H9 (cell line): ENCODE measurements around the gene HTRA3. TPM values are rescaled to one million over a fixed set of nuclear protein-coding genes. Genes with fewer than 3 reads are reported as not detected.

Source experiments
- DNase-seq: peaks from one replicate; pipeline ENCODE4 v3.0.0-alpha.2; 2017
- H2AFZ ChIP-seq: one replicate; pipeline ENCODE4 v1.6.1; 2013; ENCODE audit warnings: mild to moderate bottlenecking, low read length, control low read depth, moderate library complexity
- H2AK5ac ChIP-seq: 2 replicates; pipeline ENCODE4 v1.6.1; 2013; ENCODE audit warnings: low read length, control low read depth, mixed read lengths; ENCODE audit not compliant: insufficient read length
- H2BK120ac ChIP-seq: one replicate; pipeline ENCODE4 v1.6.1; 2013; ENCODE audit warnings: low read depth, mild to moderate bottlenecking, low read length, control low read depth, inconsistent platforms; ENCODE audit not compliant: poor library complexity, severe bottlenecking
- H2BK12ac ChIP-seq: 2 replicates; pipeline ENCODE4 v1.6.1; 2013; ENCODE audit warnings: low read length, control low read depth, mixed read lengths, low read depth; ENCODE audit not compliant: insufficient read length
- H2BK15ac ChIP-seq: 2 replicates; pipeline ENCODE4 v1.6.1; 2013; ENCODE audit warnings: low read depth, low read length, control low read depth
- H2BK20ac ChIP-seq: one replicate; pipeline ENCODE4 v1.6.1; 2013; ENCODE audit warnings: low read depth, mild to moderate bottlenecking, low read length, control low read depth, inconsistent platforms; ENCODE audit not compliant: poor library complexity, severe bottlenecking
- H2BK5ac ChIP-seq: 2 replicates; pipeline ENCODE4 v1.6.1; 2013; ENCODE audit warnings: low read length, control low read depth, mixed read lengths; ENCODE audit not compliant: insufficient read length
- H3K14ac ChIP-seq: 2 replicates; pipeline ENCODE4 v1.6.1; 2013; ENCODE audit warnings: low read length, control low read depth; ENCODE audit not compliant: insufficient read depth
- H3K18ac ChIP-seq: 2 replicates; pipeline ENCODE4 v1.6.1; 2013; ENCODE audit warnings: low read depth, mild to moderate bottlenecking, mixed read lengths, low read length, control low read depth; ENCODE audit not compliant: insufficient read length
- H3K23ac ChIP-seq: 2 replicates; pipeline ENCODE4 v1.6.1; 2013; ENCODE audit warnings: low read length, control low read depth, mixed read lengths, low read depth; ENCODE audit not compliant: insufficient read length
- H3K23me2 ChIP-seq: 2 replicates; pipeline ENCODE4 v1.6.1; 2013; ENCODE audit warnings: low read depth, mild to moderate bottlenecking, mixed read lengths, low read length, control low read depth; ENCODE audit not compliant: insufficient read length, poor library complexity, severe bottlenecking
- H3K27ac ChIP-seq: 2 replicates; pipeline ENCODE4 v1.5.1; 2013; ENCODE audit warnings: low read length, control low read depth, mixed read lengths, low read depth; ENCODE audit not compliant: insufficient read length
- H3K27me3 ChIP-seq: 2 replicates; pipeline ENCODE4 v1.6.1; 2013; ENCODE audit warnings: low read length, control low read depth, inconsistent platforms; ENCODE audit not compliant: insufficient read depth
- H3K4ac ChIP-seq: 2 replicates; pipeline ENCODE4 v1.6.1; 2013; ENCODE audit warnings: low read depth, mild to moderate bottlenecking, control low read depth, inconsistent platforms, low read length, moderate library complexity
- H3K4me1 ChIP-seq: 2 replicates; pipeline ENCODE4 v1.6.1; 2013; ENCODE audit warnings: low read length, control low read depth, inconsistent platforms; ENCODE audit not compliant: insufficient read depth
- H3K4me2 ChIP-seq: 2 replicates; pipeline ENCODE4 v1.6.1; 2013; ENCODE audit warnings: low read length, control low read depth, mixed read lengths; ENCODE audit not compliant: insufficient read length, insufficient read depth
- H3K56ac ChIP-seq: 2 replicates; pipeline ENCODE4 v1.6.1; 2013; ENCODE audit warnings: low read depth, mild to moderate bottlenecking, mixed read lengths, low read length, control low read depth; ENCODE audit not compliant: insufficient read length
- H3K79me1 ChIP-seq: 2 replicates; pipeline ENCODE4 v1.6.1; 2013; ENCODE audit warnings: low read depth, mild to moderate bottlenecking, moderate library complexity, low read length, control low read depth, inconsistent platforms; ENCODE audit not compliant: insufficient read depth, poor library complexity, severe bottlenecking
- H3K79me2 ChIP-seq: 2 replicates; pipeline ENCODE4 v1.6.1; 2013; ENCODE audit warnings: low read length, control low read depth, inconsistent platforms; ENCODE audit not compliant: insufficient read depth
- H3K9ac ChIP-seq: 2 replicates; pipeline ENCODE4 v1.6.1; 2013; ENCODE audit warnings: low read length, control low read depth, mixed read lengths; ENCODE audit not compliant: insufficient read length; ENCODE audit errors: extremely low read depth
- H3K9me3 ChIP-seq: one replicate; pipeline ENCODE4 v1.6.1; 2013; ENCODE audit warnings: low read depth, low read length, inconsistent platforms; ENCODE audit not compliant: control insufficient read depth
- H3T11ph ChIP-seq: one replicate; pipeline ENCODE4 v1.6.1; 2013; ENCODE audit warnings: mild to moderate bottlenecking, low read length, control low read depth, inconsistent platforms
- H4K20me1 ChIP-seq: one replicate; pipeline ENCODE4 v1.6.1; 2013; ENCODE audit not compliant: control insufficient read depth, insufficient read length, insufficient read depth
- H4K5ac ChIP-seq: 2 replicates; pipeline ENCODE4 v1.6.1; 2013; ENCODE audit warnings: low read depth, mild to moderate bottlenecking, mixed read lengths, low read length, control low read depth; ENCODE audit not compliant: insufficient read length
- H4K8ac ChIP-seq: replicated peaks from 2 replicates; pipeline ENCODE4 v1.6.1; 2013; ENCODE audit warnings: low read length, control low read depth, mixed read lengths, low read depth; ENCODE audit not compliant: insufficient read length
- H4K91ac ChIP-seq: 2 replicates; pipeline ENCODE4 v1.6.1; 2013; ENCODE audit warnings: low read depth, mild to moderate bottlenecking, moderate library complexity, mixed read lengths, low read length, control low read depth; ENCODE audit not compliant: insufficient read length
- H3K27ac Mint-ChIP-seq, 3 experiments: 2 replicates in 2 of 3; 3 replicates in 1 of 3; pipeline ENCODE4 v1.8.0; 2020 to 2021; ENCODE audit warnings: mixed read lengths in 3 of 3, mild to moderate bottlenecking in 1 of 3, moderate library complexity in 1 of 3
- H3K27me3 Mint-ChIP-seq: 2 replicates; pipeline ENCODE4 v1.8.0; 2021; ENCODE audit warnings: low read depth, mild to moderate bottlenecking, moderate library complexity, mixed read lengths
- H3K36me3 Mint-ChIP-seq, 3 experiments: 2 replicates in 2 of 3; 3 replicates in 1 of 3; pipeline ENCODE4 v1.8.0; 2020 to 2021; ENCODE audit warnings: low read depth in 3 of 3, mixed read lengths in 3 of 3; ENCODE audit not compliant: insufficient read depth in 1 of 3
- H3K4me1 Mint-ChIP-seq, 2 experiments: 2 replicates each; pipeline ENCODE4 v1.8.0; 2020; ENCODE audit warnings: mixed read lengths in 2 of 2
- H3K4me3 Mint-ChIP-seq, 2 experiments: 2 replicates in 1 of 2; 3 replicates in 1 of 2; pipeline ENCODE4 v1.8.0; 2020 to 2021; ENCODE audit warnings: mild to moderate bottlenecking in 2 of 2, mixed read lengths in 2 of 2, moderate library complexity in 1 of 2
- H3K9me3 Mint-ChIP-seq, 2 experiments: 2 replicates in 1 of 2; 3 replicates in 1 of 2; pipeline ENCODE4 v1.8.0; 2020; ENCODE audit warnings: mild to moderate bottlenecking in 2 of 2, mixed read lengths in 2 of 2, moderate library complexity in 1 of 2
- CTCF ChIP-seq: fragments of 200-600 bp; sonication (generic); conservative IDR thresholded peaks from 3 replicates; pipeline ENCODE4 v1.8.0; 2021; ENCODE audit warnings: antibody characterized with exemption, mild to moderate bottlenecking
- WGBS: extraction: QIAGEN DNeasy Blood & Tissue Kit; methylation state at CpG from one replicate; pipeline ENCODE4 v1.1.7; 2013; ENCODE audit warnings: missing lambda C conversion rate, low lambda C conversion rate, mixed read lengths; ENCODE audit not compliant: insufficient read length; ENCODE audit errors: extremely low coverage; 5-methylcytosine and 5-hydroxymethylcytosine counted together
- total RNA-seq: library from RNA; stranded (reverse); gene quantifications from 2 replicates; pipeline ENCODE4 v1.2.1, GENCODE V29; 2021

HTRA3 gene
- total RNA-seq, 1 experiment from 2014 or later, result 3.0 TPM

GRCh38 chr4:8318509-8318908, 49.0 kb downstream of the HTRA3 start:
- Histone ChIP-seq H2BK15ac (no peak overlapping the region), H3T11ph (no peak overlapping the region), H4K91ac (no peak overlapping the region), H3K14ac (no peak overlapping the region), H3K4ac (no peak overlapping the region), H3K9ac (no peak overlapping the region), H2BK12ac (no peak overlapping the region), H3K23ac (no peak overlapping the region), H3K18ac (no peak overlapping the region), H2BK20ac (no peak overlapping the region), H3K79me1 (no peaks in the 10 kb centered on the region), H3K27ac (no peak overlapping the region), H4K5ac (no peak overlapping the region), H2AK5ac (no peak overlapping the region), H3K56ac (no peak overlapping the region), H2BK120ac (no peak overlapping the region), H4K20me1 (no peaks in the 10 kb centered on the region), H3K79me2 (no peaks in the 10 kb centered on the region), H2AFZ (no peak overlapping the region), H3K4me2 (no peak overlapping the region), H3K23me2 (no peaks in the 10 kb centered on the region), H4K8ac (no peak overlapping the region), H3K4me1 (no peaks in the 10 kb centered on the region; the same call in 1 of the 2 replicates), H3K27me3 (no peaks in the 10 kb centered on the region), H2BK5ac (no peak overlapping the region), H3K9me3 (no peaks in the 10 kb centered on the region)
- Mint-ChIP-seq H3K36me3 (no peaks in the 10 kb centered on the region), H3K4me3 (no peak overlapping the region), H3K27me3 (peaks cover 15% of the 10 kb centered on the region; the same call in 1 of the 2 replicates), H3K27ac (no peak overlapping the region), H3K9me3 (peaks cover 0 to 3% of the 10 kb centered on the region in 2 experiments; a peak in 2 of 5 replicates), H3K4me1 (peaks cover 18 to 19% of the 10 kb centered on the region in 2 experiments)
- no CpG with 5 or more reads among the region's 7 CpGs for WGBS
- no peak for TF ChIP-seq CTCF
- no peak for DNase-seq
